Ascending aorta (tissue), 2 donors: ENCODE measurements around the gene SEMA3C. TPM values are rescaled to one million over a fixed set of nuclear protein-coding genes. Genes with fewer than 3 reads are reported as not detected.

Experiments
- DNase-seq, 2 donors: peaks; one replicate each; pipeline ENCODE4 v3.0.0-alpha.2; 2019; ENCODE audit warnings: low spot score in 2 of 2
- H3K27ac ChIP-seq, 2 donors: fragments of 200-600 bp; sonication (generic); one replicate each; pipeline ENCODE4 v1.5.1; 2016 to 2017; ENCODE audit warnings: mild to moderate bottlenecking in 1 of 2
- H3K27me3 ChIP-seq: fragments of 200-600 bp; sonication (generic); one replicate; pipeline ENCODE4 v1.5.1; 2017
- H3K36me3 ChIP-seq, 2 donors: fragments of 200-600 bp; sonication (generic); one replicate each; pipeline ENCODE4 v1.5.1; 2016
- H3K4me1 ChIP-seq, 2 donors: fragments of 200-600 bp; sonication (generic); one replicate each; pipeline ENCODE4 v1.5.1; 2016 to 2017; ENCODE audit warnings: mild to moderate bottlenecking in 1 of 2
- H3K4me3 ChIP-seq, 2 donors: fragments of 200-600 bp; sonication (generic); one replicate each; pipeline ENCODE4 v1.5.1; 2016 to 2017; ENCODE audit warnings: mild to moderate bottlenecking in 1 of 2
- H3K9me3 ChIP-seq, 2 donors: fragments of 200-600 bp; sonication (generic); one replicate each; pipeline ENCODE4 v1.5.1; 2016
- CTCF ChIP-seq, 3 experiments: fragments of 200-600 bp in 2 of 3; fragments of 450-650 bp in 1 of 3; sonication (generic) in 2 of 3; IDR thresholded peaks; one replicate each; pipeline ENCODE4 v1.5.1; 2016 to 2019; ENCODE audit warnings: antibody characterized with exemption in 3 of 3, mild to moderate bottlenecking in 1 of 3, moderate library complexity in 1 of 3
- intact Hi-C: fragments of 100-400 bp; cut with DNase I; formaldehyde crosslinking; loops from one replicate; pipeline ENCODE4 v1.15.1; 2023
- total RNA-seq: library from RNA; depleted of rRNA; stranded (reverse); fragments of >200 nt; gene quantifications from one replicate; pipeline ENCODE4 v1.1.0, GENCODE V29; 2016

Gene SEMA3C
- total RNA-seq, 1 donor from 2014 or later: 16.6 TPM

DNA sequence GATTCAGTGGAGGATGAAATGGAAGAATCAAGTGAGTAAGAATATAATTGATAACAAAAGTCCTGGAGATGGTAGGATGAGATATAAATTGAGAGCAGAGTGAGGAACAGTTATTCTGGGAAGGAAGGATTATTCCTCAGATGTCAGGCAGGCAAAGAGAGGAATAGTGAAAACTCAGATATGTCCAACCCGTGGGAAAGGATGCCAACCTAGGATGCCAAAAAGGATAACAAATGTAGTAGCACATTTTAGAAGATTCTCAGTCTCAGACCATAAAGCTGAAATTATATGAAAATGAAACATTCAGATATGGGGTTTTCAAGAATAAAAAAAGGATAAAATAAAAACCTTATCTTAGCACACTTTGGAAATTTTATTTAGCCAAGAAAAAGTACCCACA lies 131.1 kb downstream of the SEMA3C start:
- no peaks in the 10 kb centered on the region for H3K27me3 ChIP-seq
- no peak overlapping the region for H3K27ac ChIP-seq

GRCh38 chr7:80785961-80786536 lies 132.8 kb downstream of the SEMA3C start:
- no peak for TF ChIP-seq CTCF (IDR thresholded peaks at IDR 0.05)
- H3K4me3 ChIP-seq: no peak overlapping the region
- DNase-seq: no peak
- H3K4me1 ChIP-seq: peaks cover 5 to 9% of the 10 kb centered on the region in 2 donors
- no peaks in the 10 kb centered on the region for H3K27me3 ChIP-seq
- no peak overlapping the region for H3K27ac ChIP-seq
- intact Hi-C loops: no loop called here
- H3K36me3 ChIP-seq: no peaks in the 10 kb centered on the region
- H3K9me3 ChIP-seq: no peaks in the 10 kb centered on the region

More for the DNA sequence above, 131.1 kb downstream of the SEMA3C start:
- no peak for TF ChIP-seq CTCF (IDR thresholded peaks at IDR 0.05)
- Histone ChIP-seq H3K4me3 (no peak overlapping the region), H3K9me3 (no peaks in the 10 kb centered on the region), H3K36me3 (no peaks in the 10 kb centered on the region), H3K4me1 (peaks cover 0 to 3% of the 10 kb centered on the region in 2 donors)
- DNase-seq: no peak
- intact Hi-C loops: no loop called here

- DNase-seq: no peak
- no peak for TF ChIP-seq CTCF (IDR thresholded peaks at IDR 0.05)
- no peaks in the 10 kb centered on the region for H3K27me3 ChIP-seq
- H3K4me1 ChIP-seq: peaks cover 5 to 11% of the 10 kb centered on the region in 2 donors
- H3K36me3 ChIP-seq: no peaks in the 10 kb centered on the region
- intact Hi-C loops: no loop called here
- no peaks in the 10 kb centered on the region for H3K9me3 ChIP-seq
- no peak overlapping the region for H3K4me3 ChIP-seq
- no peak overlapping the region for H3K27ac ChIP-seq
These were observed 133.6 kb downstream of the SEMA3C start for GRCh38 chr7:80785276-80785675.

DNA sequence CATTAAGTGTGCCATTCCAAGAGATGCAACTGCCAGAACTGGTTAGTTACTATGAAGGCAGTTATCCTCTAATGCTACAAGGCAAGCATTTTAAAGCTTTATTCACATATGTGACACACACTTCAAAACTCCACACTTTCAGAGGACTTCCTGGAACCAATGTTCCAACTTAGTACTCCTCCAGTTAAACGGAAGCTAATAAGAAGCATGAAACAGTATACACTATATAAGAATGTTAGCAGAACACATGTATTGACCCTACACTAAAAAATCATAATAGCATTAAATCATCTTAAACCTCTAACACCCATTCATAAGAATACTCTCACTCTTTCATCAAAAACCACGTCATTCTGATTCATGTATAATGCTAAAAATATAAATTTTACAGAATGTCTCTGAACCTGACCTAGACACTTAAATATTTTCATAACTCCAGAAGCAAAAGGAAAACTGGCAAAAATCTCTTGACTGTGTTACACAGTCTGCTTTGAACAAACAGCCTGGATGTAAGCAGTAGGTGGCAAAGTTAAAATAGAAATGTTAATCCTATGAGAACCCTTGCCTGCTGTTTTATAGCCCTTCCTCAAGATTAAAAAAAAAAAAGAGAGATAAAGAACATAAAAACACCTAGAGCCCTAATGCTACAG lies 135.0 kb downstream of the SEMA3C start:
- Histone ChIP-seq H3K4me1 (peaks cover 5 to 10% of the 10 kb centered on the region in 2 donors), H3K27ac (peak overlapping the region; percentile 48 to 65), H3K4me3 (peak overlapping the region in 1 of 2 donors; percentile 25), H3K9me3 (no peaks in the 10 kb centered on the region), H3K27me3 (no peaks in the 10 kb centered on the region), H3K36me3 (no peaks in the 10 kb centered on the region)
- DNase-seq: no peak
- intact Hi-C loops: loop anchor here (5.0 kb wide), 2 partner anchors 62 to 133 kb away; partner anchors contain the start of gene SEMA3C
- TF ChIP-seq CTCF (IDR thresholded peaks at IDR 0.05): no peak

DNA sequence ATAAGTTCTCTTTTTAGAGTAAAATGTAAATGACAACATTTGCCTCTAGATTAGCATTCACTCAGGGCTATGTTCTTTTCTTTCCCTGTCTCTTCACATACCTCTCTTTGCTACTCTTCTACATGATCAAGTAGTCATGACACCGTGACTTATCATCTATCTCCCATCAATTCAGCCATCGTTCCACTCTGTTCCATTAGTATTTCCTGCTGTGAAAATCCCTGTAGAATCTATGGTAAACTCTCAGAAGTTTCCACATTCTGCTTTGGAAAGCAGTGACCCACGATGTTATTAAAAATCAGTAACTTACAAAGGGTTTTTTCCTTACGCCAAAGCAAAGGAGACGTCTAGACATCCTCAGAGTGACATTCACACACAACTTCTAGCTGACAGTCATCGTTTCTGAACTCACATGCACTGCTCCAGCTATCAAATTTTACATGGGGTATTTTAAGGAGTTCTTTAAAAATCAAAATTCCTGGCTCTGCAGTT lies 135.6 kb downstream of the SEMA3C start:
- H3K4me1 ChIP-seq: peaks cover 5 to 10% of the 10 kb centered on the region in 2 donors
- intact Hi-C loops: loop anchor here (5.0 kb wide), 2 partner anchors 61 to 134 kb away; partner anchors contain the start of gene SEMA3C
- H3K27ac ChIP-seq: peak overlapping the region; percentile 48 to 65

More for the DNA sequence above, 135.6 kb downstream of the SEMA3C start:
- H3K27me3 ChIP-seq: no peaks in the 10 kb centered on the region
- no peaks in the 10 kb centered on the region for H3K36me3 ChIP-seq
- no peak for DNase-seq
- TF ChIP-seq CTCF (IDR thresholded peaks at IDR 0.05): no peak
- no peaks in the 10 kb centered on the region for H3K9me3 ChIP-seq
- H3K4me3 ChIP-seq: peak overlapping the region in 1 of 2 donors; percentile 25
